HepG2 (cell line): ENCODE measurements around the gene LBX2. TPM values are rescaled to one million over a fixed set of nuclear protein-coding genes. Genes with fewer than 3 reads are reported as not detected.

Source experiments
- AGO1 ChIP-seq: fragments of 200-400 bp; formaldehyde crosslinking; IDR thresholded peaks from 2 replicates; pipeline ENCODE4 v1.6.1; 2017; ENCODE audit warnings: mild to moderate bottlenecking, low read depth, low read length, moderate library complexity; ENCODE audit not compliant: poor library complexity, severe bottlenecking
- ARID4A ChIP-seq: sonication (generic); formaldehyde crosslinking; IDR thresholded peaks from 2 replicates; pipeline ENCODE4 v1.5.0; 2020; ENCODE audit warnings: mild to moderate bottlenecking, missing genetic modification reagents, borderline replicate concordance
- BCL6 ChIP-seq: IDR thresholded peaks from 2 replicates; pipeline ENCODE4 v1.6.1; 2016; ENCODE audit warnings: missing genetic modification reagents, missing compliant biosample characterization
- ETV5 ChIP-seq: IDR thresholded peaks from 2 replicates; pipeline ENCODE4 v1.6.1; 2018; ENCODE audit warnings: missing biosample characterization, missing genetic modification reagents, inconsistent platforms, borderline replicate concordance
- PHF8 ChIP-seq: sonication (generic); formaldehyde crosslinking; IDR thresholded peaks from 2 replicates; pipeline ENCODE4 v1.5.0; 2020; ENCODE audit warnings: missing genetic modification reagents
- PRDM10 ChIP-seq: sonication (generic); formaldehyde crosslinking; IDR thresholded peaks from 2 replicates; pipeline ENCODE4 v1.4.0; 2020; ENCODE audit warnings: low read depth, missing genetic modification reagents
- PRDM4 ChIP-seq: sonication (generic); formaldehyde crosslinking; IDR thresholded peaks from 2 replicates; pipeline ENCODE4 v1.9.0; 2021; ENCODE audit warnings: missing genetic modification reagents, borderline replicate concordance
- RXRB ChIP-seq: IDR thresholded peaks from 2 replicates; pipeline ENCODE4 v1.6.1; 2016; ENCODE audit warnings: borderline replicate concordance, missing genetic modification reagents, missing compliant biosample characterization
- SAP130 ChIP-seq: IDR thresholded peaks from 2 replicates; pipeline ENCODE4 v1.6.1; 2016; ENCODE audit warnings: low read depth
- SKI ChIP-seq: fragments of 450-650 bp; IDR thresholded peaks from one replicate; pipeline ENCODE4 v1.6.1; 2018; ENCODE audit warnings: mild to moderate bottlenecking; ENCODE audit not compliant: partially characterized antibody
- SOX6 ChIP-seq, 2 experiments: fragments of 450-650 bp in 1 of 2; sonication (generic) in 1 of 2; formaldehyde crosslinking in 1 of 2; IDR thresholded peaks; 2 replicates each; pipeline versions ENCODE4 v1.4.0 to v1.6.1; 2017 to 2020; ENCODE audit warnings: antibody characterized with exemption in 1 of 2, mild to moderate bottlenecking in 1 of 2, missing genetic modification reagents in 1 of 2
- SSRP1 ChIP-seq: IDR thresholded peaks from 2 replicates; pipeline ENCODE4 v1.6.1; 2016; ENCODE audit warnings: control low read depth
- TFDP2 ChIP-seq: sonication (generic); formaldehyde crosslinking; IDR thresholded peaks from 2 replicates; pipeline ENCODE4 v1.4.0; 2020; ENCODE audit warnings: missing genetic modification reagents
- ZNF17 ChIP-seq: sonication (generic); formaldehyde crosslinking; IDR thresholded peaks from 2 replicates; pipeline ENCODE4 v1.5.0; 2020; ENCODE audit warnings: mild to moderate bottlenecking, missing genetic modification reagents
- ZNF207 ChIP-seq: fragments of 450-650 bp; IDR thresholded peaks from 2 replicates; pipeline ENCODE4 v1.6.1; 2016; ENCODE audit warnings: antibody characterized with exemption, borderline replicate concordance
- ZNF274 ChIP-seq: sonication (generic); formaldehyde crosslinking; IDR thresholded peaks from 2 replicates; pipeline ENCODE4 v1.5.1; 2020; ENCODE audit warnings: mild to moderate bottlenecking, missing genetic modification reagents
- ZNF547 ChIP-seq: sonication (generic); formaldehyde crosslinking; IDR thresholded peaks from 2 replicates; pipeline ENCODE4 v1.5.1; 2020; ENCODE audit warnings: mild to moderate bottlenecking, missing genetic modification reagents
- ZNF550 ChIP-seq: sonication (generic); formaldehyde crosslinking; IDR thresholded peaks from 2 replicates; pipeline ENCODE4 v1.4.0; 2020; ENCODE audit warnings: mild to moderate bottlenecking, missing genetic modification reagents, borderline replicate concordance
- polyA plus RNA-seq, 8 experiments: library from polyadenylated mRNA; depleted of rRNA in 3 of 8; stranded (reverse) in 7 of 8; unstranded in 1 of 8; fragments of >200 nt; fragmentation: Illumina TruSeq in 4 of 8; extraction: Trizol in 4 of 8; gene quantifications; 2 replicates each; pipeline versions ENCODE4 v1.2.1 to v1.2.3, GENCODE V29; 2011 to 2016; ENCODE audit warnings: low read depth in 4 of 8, missing spikeins in 1 of 8, mixed read lengths in 1 of 8; ENCODE audit not compliant: insufficient read depth in 1 of 8
- total RNA-seq, 5 experiments: library from RNA; depleted of rRNA; stranded (reverse); fragments of >200 nt; fragmentation: Illumina TruSeq; extraction: Trizol; gene quantifications; 2 replicates each; pipeline ENCODE4 v1.2.3, GENCODE V29; 2016; ENCODE audit warnings: low read depth in 1 of 5

Gene LBX2
- total and polyA plus RNA-seq, 2 of the 13 experiments (the other 11 are each of a cell fraction or from before 2014, with no cell fraction given), result 6.4 to 8.1 TPM

GRCh38 chr2:74457549-74458131 lies 41.8 kb downstream of the LBX2 start (continued):
- TF ChIP-seq ZNF274 (CRISPR knock-in tag) (peak; percentile 81; the same call in 1 of the 2 replicates), ARID4A (CRISPR knock-in tag) (peak; percentile 88), SSRP1 (CRISPR knock-in tag) (no peak), ZNF547 (peak; percentile 50; the same call in 1 of the 2 replicates), SKI (peak; percentile 8), SOX6 (IDR thresholded peaks at IDR 0.05) (no peak), SOX6 (CRISPR knock-in tag; IDR thresholded peaks at IDR 0.05) (no peak), ZNF17 (no peak), PRDM4 (CRISPR knock-in tag) (no peak), TFDP2 (peak; percentile 55; the same call in 1 of the 2 replicates), ETV5 (CRISPR knock-in tag) (peak; percentile 33; the same call in 1 of the 2 replicates), SAP130 (CRISPR knock-in tag) (peak; percentile 93), AGO1 (no peak), PRDM10 (CRISPR knock-in tag) (no peak), ZNF550 (CRISPR knock-in tag) (no peak), RXRB (CRISPR knock-in tag) (peak; percentile 40; the same call in 1 of the 2 replicates), PHF8 (CRISPR knock-in tag) (peak; percentile 82), ZNF207 (no peak), BCL6 (CRISPR knock-in tag) (peak; percentile 24; the same call in 1 of the 2 replicates)
